Mucosa of rectum (tissue), 2 donors: ENCODE measurements around the gene FCAMR.
A peak's percentile ranks its signal among the peaks of the same experiment; 100 is the strongest.

Source experiments
- H3K27ac ChIP-seq, 2 donors: one replicate each; pipeline ENCODE4 v1.7.0; 2013; ENCODE audit warnings: inconsistent platforms in 2 of 2, low read depth in 2 of 2, low read length in 2 of 2
- H3K27me3 ChIP-seq, 2 donors: one replicate each; pipeline ENCODE4 v1.7.0; 2013; ENCODE audit warnings: low read length in 2 of 2; ENCODE audit not compliant: control insufficient read depth in 2 of 2, insufficient read depth in 2 of 2
- H3K36me3 ChIP-seq, 2 donors: one replicate each; pipeline ENCODE4 v1.7.0; 2013; ENCODE audit warnings: low read length in 2 of 2; ENCODE audit not compliant: control insufficient read depth in 2 of 2, insufficient read depth in 2 of 2
- H3K4me1 ChIP-seq, 2 donors: one replicate each; pipeline ENCODE4 v1.7.0; 2013; ENCODE audit warnings: low read length in 2 of 2, mild to moderate bottlenecking in 1 of 2; ENCODE audit not compliant: control insufficient read depth in 2 of 2, insufficient read depth in 2 of 2
- H3K4me3 ChIP-seq, 2 donors: one replicate each; pipeline ENCODE4 v1.7.0; 2013; ENCODE audit warnings: low read length in 2 of 2
- H3K9ac ChIP-seq, 2 donors: one replicate each; pipeline ENCODE4 v1.7.0; 2013; ENCODE audit warnings: low read length in 2 of 2, low read depth in 1 of 2, mild to moderate bottlenecking in 1 of 2
- H3K9me3 ChIP-seq, 2 donors: one replicate each; pipeline ENCODE4 v1.7.0; 2013; ENCODE audit warnings: low read length in 2 of 2; ENCODE audit not compliant: control insufficient read depth in 2 of 2
- donor health status: healthy.
- donor health status: Normal muscosa, but diverticular disease.

FCAMR gene, protein sequence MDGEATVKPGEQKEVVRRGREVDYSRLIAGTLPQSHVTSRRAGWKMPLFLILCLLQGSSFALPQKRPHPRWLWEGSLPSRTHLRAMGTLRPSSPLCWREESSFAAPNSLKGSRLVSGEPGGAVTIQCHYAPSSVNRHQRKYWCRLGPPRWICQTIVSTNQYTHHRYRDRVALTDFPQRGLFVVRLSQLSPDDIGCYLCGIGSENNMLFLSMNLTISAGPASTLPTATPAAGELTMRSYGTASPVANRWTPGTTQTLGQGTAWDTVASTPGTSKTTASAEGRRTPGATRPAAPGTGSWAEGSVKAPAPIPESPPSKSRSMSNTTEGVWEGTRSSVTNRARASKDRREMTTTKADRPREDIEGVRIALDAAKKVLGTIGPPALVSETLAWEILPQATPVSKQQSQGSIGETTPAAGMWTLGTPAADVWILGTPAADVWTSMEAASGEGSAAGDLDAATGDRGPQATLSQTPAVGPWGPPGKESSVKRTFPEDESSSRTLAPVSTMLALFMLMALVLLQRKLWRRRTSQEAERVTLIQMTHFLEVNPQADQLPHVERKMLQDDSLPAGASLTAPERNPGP

GRCh38 chr1:206970446-206970845 lies at the start of gene FCAMR:
FCAMR (minus strand) TSS chr1:206970460; CDS start chr1:206970125, 335 bp downstream.
- peak within 1 kb of the TSS; percentile 15 to 41 for H3K9ac ChIP-seq
- no peaks in the 10 kb centered on the region for H3K9me3 ChIP-seq
- H3K4me3 ChIP-seq: no peak within 1 kb of the TSS
- peaks cover 68 to 79% of the 10 kb centered on the region in 2 donors for H3K4me1 ChIP-seq
- no peaks in the 10 kb centered on the region for H3K27me3 ChIP-seq
- H3K27ac ChIP-seq: peak within 1 kb of the TSS; percentile 84 to 91
- H3K36me3 ChIP-seq: no peaks in the 10 kb centered on the region

GRCh38 chr1:207019661-207020060 lies 49.4 kb upstream of the FCAMR start:
- Histone ChIP-seq H3K36me3 (peaks cover 5 to 18% of the 10 kb centered on the region in 2 donors), H3K4me1 (peaks cover 6 to 20% of the 10 kb centered on the region in 2 donors), H3K4me3 (no peak overlapping the region), H3K9ac (no peak overlapping the region), H3K9me3 (no peaks in the 10 kb centered on the region), H3K27me3 (no peaks in the 10 kb centered on the region), H3K27ac (no peak overlapping the region)

DNA sequence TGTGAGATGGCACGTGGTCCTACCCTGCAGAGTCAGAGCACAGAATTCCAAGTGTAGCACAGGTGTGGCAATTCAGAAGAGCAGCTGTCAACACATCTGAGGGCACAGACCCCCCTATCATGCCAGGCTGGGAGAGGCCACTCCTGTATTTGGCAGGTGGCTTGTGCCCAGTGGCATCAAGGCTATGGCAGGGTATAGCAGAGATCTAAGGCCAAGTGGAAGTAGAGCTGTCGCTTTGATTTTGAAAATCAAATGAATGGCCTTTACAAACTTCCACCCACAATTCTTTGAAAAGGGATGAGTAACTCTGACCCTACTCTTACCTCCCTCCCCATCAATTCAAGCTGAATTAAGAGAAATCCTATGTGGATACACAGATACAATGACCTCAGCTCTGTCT lies 48.9 kb upstream of the FCAMR start:
- Histone ChIP-seq H3K27ac (no peak overlapping the region), H3K4me3 (no peak overlapping the region), H3K27me3 (no peaks in the 10 kb centered on the region), H3K4me1 (peaks cover 6 to 15% of the 10 kb centered on the region in 2 donors), H3K9ac (no peak overlapping the region), H3K9me3 (no peaks in the 10 kb centered on the region), H3K36me3 (peaks cover 2 to 14% of the 10 kb centered on the region in 2 donors)

- Histone ChIP-seq H3K9me3 (no peaks in the 10 kb centered on the region), H3K4me3 (no peak overlapping the region), H3K9ac (no peak overlapping the region), H3K27me3 (no peaks in the 10 kb centered on the region), H3K27ac (no peak overlapping the region), H3K36me3 (peaks cover 0 to 12% of the 10 kb centered on the region in 2 donors), H3K4me1 (peaks cover 6 to 14% of the 10 kb centered on the region in 2 donors)
Measured at GRCh38 chr1:207018707-207019106, 48.4 kb upstream of the FCAMR start.

- Histone ChIP-seq H3K36me3 (peaks cover 0 to 12% of the 10 kb centered on the region in 2 donors), H3K27me3 (no peaks in the 10 kb centered on the region), H3K4me3 (no peak overlapping the region), H3K4me1 (peaks cover 6 to 14% of the 10 kb centered on the region in 2 donors), H3K9ac (no peak overlapping the region), H3K27ac (no peak overlapping the region), H3K9me3 (no peaks in the 10 kb centered on the region)
Measured at GRCh38 chr1:207017615-207018559, 47.6 kb upstream of the FCAMR start.

DNA sequence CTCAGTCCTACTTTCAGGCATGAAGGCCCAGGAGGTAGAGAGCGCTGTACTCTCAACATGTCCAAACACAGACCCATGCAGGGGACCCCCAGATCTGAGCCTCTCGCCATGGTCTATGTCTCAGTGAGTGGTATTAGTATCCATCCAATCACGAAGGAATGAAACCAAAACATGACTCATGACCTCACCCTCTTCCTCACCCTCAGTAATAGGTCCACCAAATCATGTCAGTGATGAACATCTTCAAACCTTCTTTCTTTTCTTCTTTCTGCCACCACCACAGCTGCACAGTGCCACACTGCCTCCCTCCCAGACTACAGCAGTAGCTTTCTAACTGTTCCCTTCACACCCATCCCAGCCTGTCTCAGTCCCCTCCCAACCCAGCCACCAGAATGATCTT lies 45.5 kb upstream of the FCAMR start:
- no peaks in the 10 kb centered on the region for H3K27me3 ChIP-seq
- H3K27ac ChIP-seq: no peak overlapping the region
- no peak overlapping the region for H3K9ac ChIP-seq
- H3K4me3 ChIP-seq: no peak overlapping the region
- H3K36me3 ChIP-seq: no peaks in the 10 kb centered on the region
- H3K9me3 ChIP-seq: no peaks in the 10 kb centered on the region
- H3K4me1 ChIP-seq: peaks cover 6 to 10% of the 10 kb centered on the region in 2 donors

GRCh38 chr1:207014728-207015127 lies 44.5 kb upstream of the FCAMR start:
- peaks cover 0 to 11% of the 10 kb centered on the region in 2 donors for H3K4me1 ChIP-seq
- H3K9ac ChIP-seq: no peak overlapping the region
- no peaks in the 10 kb centered on the region for H3K9me3 ChIP-seq
- no peaks in the 10 kb centered on the region for H3K27me3 ChIP-seq
- H3K27ac ChIP-seq: no peak overlapping the region
- no peaks in the 10 kb centered on the region for H3K36me3 ChIP-seq
- no peak overlapping the region for H3K4me3 ChIP-seq

- Histone ChIP-seq H3K4me3 (no peak overlapping the region), H3K27ac (no peak overlapping the region)
Measured at GRCh38 chr1:207013321-207014085, 43.2 kb upstream of the FCAMR start.

GRCh38 chr1:207010726-207011125 lies 40.5 kb upstream of the FCAMR start:
- H3K4me1 ChIP-seq: peaks cover 3 to 16% of the 10 kb centered on the region in 2 donors
- H3K36me3 ChIP-seq: no peaks in the 10 kb centered on the region
- no peaks in the 10 kb centered on the region for H3K27me3 ChIP-seq
- H3K4me3 ChIP-seq: no peak overlapping the region
- no peak overlapping the region for H3K9ac ChIP-seq
- peak overlapping the region in 1 of 2 donors; percentile 34 for H3K27ac ChIP-seq
- no peaks in the 10 kb centered on the region for H3K9me3 ChIP-seq

More at GRCh38 chr1:207013321-207014085, 43.2 kb upstream of the FCAMR start:
- Histone ChIP-seq H3K9me3 (no peaks in the 10 kb centered on the region), H3K9ac (no peak overlapping the region), H3K27me3 (no peaks in the 10 kb centered on the region), H3K4me1 (peaks cover 3 to 16% of the 10 kb centered on the region in 2 donors), H3K36me3 (no peaks in the 10 kb centered on the region)
